ENCODE measurements around the gene LCE3C.

GRCh38 chr1:152622803-152623202, 22.8 kb downstream of the LCE3C start, which contains the start of gene LCE3A:
- TF ChIP-seq POLR2AphosphoS5 (IDR thresholded peaks at IDR 0.05; ENCODE audit: low read depth, low read length) = no peak
- TF ChIP-seq TAF1 (IDR thresholded peaks at IDR 0.05; ENCODE audit: borderline replicate concordance, low read depth, low read length) = no peak
